WTC11 (cell line): ENCODE results near the gene KIAA1143. TPM values are rescaled to one million over a fixed set of nuclear protein-coding genes. Genes with fewer than 3 reads are reported as not detected.
A peak's percentile ranks its signal among the peaks of the same experiment; 100 is the strongest.

ENCODE experiments used
- ATAC-seq: fragments of 200-7000 bp; cut with Tn5 transposase; 2 replicates; pipeline ENCODE4 v1.10.0; 2021; ENCODE audit warnings: mild to moderate bottlenecking, moderate library complexity
- CTCF ChIA-PET: fragments of 300-600 bp; sonication (Branson Sonifier 250); formaldehyde crosslinking; loops from one replicate; lab custom pipeline; 2021; ENCODE audit warnings: antibody characterized with exemption; lab: Charles Lee
- POLR2A ChIA-PET: fragments of 350-600 bp; sonication (Branson Sonifier 250); formaldehyde crosslinking; loops from one replicate; lab custom pipeline; 2021; ENCODE audit warnings: antibody characterized with exemption; lab: Charles Lee
- DNase-seq: peaks from one replicate; pipeline ENCODE4 v3.0.0; 2021; ENCODE audit warnings: low spot score
- H3K27ac Mint-ChIP-seq: 2 replicates; pipeline ENCODE4 v1.8.0; 2021; ENCODE audit warnings: mixed read lengths
- H3K27me3 Mint-ChIP-seq: 2 replicates; pipeline ENCODE4 v1.8.0; 2021; ENCODE audit warnings: low read depth, mild to moderate bottlenecking, moderate library complexity, mixed read lengths
- H3K36me3 Mint-ChIP-seq: 2 replicates; pipeline ENCODE4 v1.8.0; 2021; ENCODE audit warnings: mixed read lengths
- H3K4me1 Mint-ChIP-seq: 2 replicates; pipeline ENCODE4 v1.8.0; 2022; ENCODE audit warnings: mixed read lengths
- H3K4me3 Mint-ChIP-seq: 2 replicates; pipeline ENCODE4 v1.8.0; 2021; ENCODE audit warnings: mild to moderate bottlenecking, moderate library complexity, mixed read lengths
- H3K9me3 Mint-ChIP-seq: 2 replicates; pipeline ENCODE4 v1.8.0; 2021; ENCODE audit warnings: mixed read lengths
- ATF1 ChIP-seq: sonication (generic); formaldehyde crosslinking; IDR thresholded peaks from 2 replicates; pipeline ENCODE4 v1.8.1; 2023; ENCODE audit warnings: mild to moderate bottlenecking, moderate library complexity, missing genetic modification reagents
- CBFB ChIP-seq: sonication (generic); formaldehyde crosslinking; IDR thresholded peaks from 2 replicates; pipeline ENCODE4 v1.8.1; 2022; ENCODE audit warnings: mild to moderate bottlenecking, low read depth, missing genetic modification reagents
- CREB1 ChIP-seq: sonication (generic); formaldehyde crosslinking; IDR thresholded peaks from 2 replicates; pipeline ENCODE4 v1.8.0; 2023; ENCODE audit warnings: mild to moderate bottlenecking, missing genetic modification reagents
- ELF4 ChIP-seq: sonication (generic); formaldehyde crosslinking; IDR thresholded peaks from 2 replicates; pipeline ENCODE4 v1.8.1; 2022; ENCODE audit warnings: low read depth, mild to moderate bottlenecking, moderate library complexity, missing genetic modification reagents
- EMX1 ChIP-seq: fragments of 250-450 bp; sonication (Bioruptor Pico); IDR thresholded peaks from 2 replicates; pipeline ENCODE4 v1.8.0; 2021; ENCODE audit warnings: mild to moderate bottlenecking
- GABPB1 ChIP-seq: sonication (generic); formaldehyde crosslinking; IDR thresholded peaks from 2 replicates; pipeline ENCODE4 v1.8.1; 2023; ENCODE audit warnings: mild to moderate bottlenecking, missing genetic modification reagents
- GTF2I ChIP-seq: fragments of 250-450 bp; sonication (Bioruptor Pico); conservative IDR thresholded peaks from 2 replicates; pipeline ENCODE4 v1.4.0; 2021; ENCODE audit warnings: mild to moderate bottlenecking
- NFATC4 ChIP-seq: fragments of 250-450 bp; sonication (Bioruptor Pico); IDR thresholded peaks from 2 replicates; pipeline ENCODE4 v1.9.0; 2021; ENCODE audit warnings: mild to moderate bottlenecking
- NFE2L1 ChIP-seq: sonication (generic); formaldehyde crosslinking; IDR thresholded peaks from 2 replicates; pipeline ENCODE4 v1.8.1; 2023; ENCODE audit warnings: missing genetic modification reagents
- NFYB ChIP-seq: sonication (generic); formaldehyde crosslinking; conservative IDR thresholded peaks from 2 replicates; pipeline ENCODE4 v1.8.0; 2022; ENCODE audit warnings: low read depth, missing genetic modification reagents
- NR1H2 ChIP-seq: sonication (generic); formaldehyde crosslinking; IDR thresholded peaks from 2 replicates; pipeline ENCODE4 v1.9.0; 2021; ENCODE audit warnings: mild to moderate bottlenecking, moderate library complexity, missing genetic modification reagents
- NR2C2 ChIP-seq: sonication (generic); formaldehyde crosslinking; IDR thresholded peaks from 2 replicates; pipeline ENCODE4 v1.8.0; 2022; ENCODE audit warnings: mild to moderate bottlenecking, missing genetic modification reagents
- RELA ChIP-seq: sonication (generic); formaldehyde crosslinking; IDR thresholded peaks from 2 replicates; pipeline ENCODE4 v1.8.1; 2022; ENCODE audit warnings: missing genetic modification reagents, mild to moderate bottlenecking, borderline replicate concordance
- SMAD4 ChIP-seq: sonication (generic); formaldehyde crosslinking; IDR thresholded peaks from 2 replicates; pipeline ENCODE4 v1.8.0; 2022; ENCODE audit warnings: mild to moderate bottlenecking, missing genetic modification reagents
- SOX15 ChIP-seq: fragments of 250-450 bp; sonication (Bioruptor Pico); IDR thresholded peaks from 2 replicates; pipeline ENCODE4 v1.9.0; 2021; ENCODE audit warnings: mild to moderate bottlenecking
- SP1 ChIP-seq: sonication (generic); formaldehyde crosslinking; conservative IDR thresholded peaks from 2 replicates; pipeline ENCODE4 v1.8.1; 2022; ENCODE audit warnings: missing genetic modification reagents
- TP53 ChIP-seq: sonication (generic); formaldehyde crosslinking; IDR thresholded peaks from 2 replicates; pipeline ENCODE4 v1.8.1; 2023; ENCODE audit warnings: mild to moderate bottlenecking, missing genetic modification reagents
- ZNF138 ChIP-seq: sonication (generic); formaldehyde crosslinking; conservative IDR thresholded peaks from 2 replicates; pipeline ENCODE4 v1.8.1; 2022; ENCODE audit warnings: mild to moderate bottlenecking, moderate library complexity, missing genetic modification reagents
- ZNF396 ChIP-seq: fragments of 250-450 bp; sonication (Bioruptor Pico); IDR thresholded peaks from 2 replicates; pipeline ENCODE4 v1.8.0; 2021; ENCODE audit warnings: mild to moderate bottlenecking, moderate library complexity, borderline replicate concordance
- total RNA-seq: library from RNA; stranded (reverse); gene quantifications from 3 replicates; pipeline ENCODE4 v1.2.3, GENCODE V29; 2021
- TF ChIP-seq, protein P1 (sequence below): fragments of 200-600 bp; IDR thresholded peaks from 2 replicates; pipeline ENCODE4 v1.8.0; 2022; ENCODE audit warnings: antibody characterized with exemption
- TF ChIP-seq, protein P2 (sequence below): fragments of 250-450 bp; sonication (Bioruptor Pico); IDR thresholded peaks from 2 replicates; pipeline ENCODE4 v1.9.0; 2021; ENCODE audit warnings: mild to moderate bottlenecking
- TF ChIP-seq, protein P3 (sequence below): sonication (generic); formaldehyde crosslinking; IDR thresholded peaks from 2 replicates; pipeline ENCODE4 v1.8.1; 2022; ENCODE audit warnings: mild to moderate bottlenecking, missing genetic modification reagents, moderate library complexity, borderline replicate concordance
- TF ChIP-seq, protein P4 (sequence below): sonication (generic); formaldehyde crosslinking; conservative IDR thresholded peaks from 2 replicates; pipeline ENCODE4 v1.8.1; 2023; ENCODE audit warnings: mild to moderate bottlenecking, low read depth, missing genetic modification reagents, moderate library complexity
- TF ChIP-seq, protein P5 (sequence below): sonication (generic); formaldehyde crosslinking; IDR thresholded peaks from 2 replicates; pipeline ENCODE4 v1.8.1; 2023; ENCODE audit warnings: mild to moderate bottlenecking, missing genetic modification reagents
- TF ChIP-seq, protein P6 (sequence below): sonication (generic); formaldehyde crosslinking; IDR thresholded peaks from 2 replicates; pipeline ENCODE4 v1.8.0; 2022; ENCODE audit warnings: mild to moderate bottlenecking, missing genetic modification reagents

KIAA1143 gene
- total RNA-seq, 1 experiment from 2014 or later, result 55.6 TPM

DNA sequence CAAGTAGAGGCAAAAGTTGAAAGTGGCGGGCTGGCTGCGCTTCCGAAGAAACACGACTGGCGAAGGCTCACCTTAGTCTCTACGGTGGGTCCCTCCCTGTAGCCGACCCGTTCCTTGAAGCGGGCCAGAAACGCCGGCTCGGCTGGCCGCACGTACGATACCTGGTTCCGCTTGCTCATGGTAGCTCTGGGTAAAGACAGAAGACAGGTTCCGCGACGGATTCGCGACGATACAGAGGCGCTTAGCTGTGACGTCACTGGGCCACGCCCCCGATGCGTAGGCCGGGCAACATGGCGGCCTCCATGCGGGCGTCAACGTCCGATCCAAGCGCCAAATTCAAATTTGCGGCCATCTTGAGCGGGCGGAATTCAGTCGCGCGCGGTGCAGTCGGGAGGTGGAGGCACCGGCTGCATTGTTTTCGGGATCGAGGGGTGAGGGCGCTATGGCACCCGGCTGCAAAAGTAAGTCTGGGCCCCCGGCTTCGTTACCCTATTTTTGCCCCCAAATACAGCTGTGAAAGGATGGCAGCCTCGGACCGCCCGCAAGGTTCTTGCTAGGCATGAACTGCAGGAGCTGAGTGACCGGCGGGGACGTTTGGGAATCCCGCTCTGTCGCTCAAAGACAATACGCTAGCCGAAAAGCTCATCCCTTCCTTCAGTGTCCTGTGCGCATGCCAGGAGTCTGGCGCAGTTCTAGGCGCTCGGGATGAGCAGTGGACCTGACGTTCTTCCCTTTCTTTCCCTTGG, at the start of gene KIAA1143, which contains the start of gene KIF15 (continued):
- TF ChIP-seq ZNF138 (CRISPR knock-in tag) (no peak), CBFB (CRISPR knock-in tag) (no peak), SMAD4 (CRISPR knock-in tag) (no peak), NR2C2 (no peak), RELA (CRISPR knock-in tag) (0 out of 2 replicates have a peak, but pooled peaks have one; percentile 61), NR1H2 (no peak), TP53 (CRISPR knock-in tag) (no peak), SOX15 (CRISPR knock-in tag) (no peak), ATF1 (0 out of 2 replicates have a peak, but pooled peaks have one; percentile 40), ZNF396 (no peak), NFATC4 (CRISPR knock-in tag) (no peak), NFE2L1 (CRISPR knock-in tag) (peak; percentile 29; the same call in 1 of the 2 replicates), ELF4 (CRISPR knock-in tag) (0 out of 2 replicates have a peak, but pooled peaks have one; percentile 49)
- TF ChIP-seq, protein P1, sequence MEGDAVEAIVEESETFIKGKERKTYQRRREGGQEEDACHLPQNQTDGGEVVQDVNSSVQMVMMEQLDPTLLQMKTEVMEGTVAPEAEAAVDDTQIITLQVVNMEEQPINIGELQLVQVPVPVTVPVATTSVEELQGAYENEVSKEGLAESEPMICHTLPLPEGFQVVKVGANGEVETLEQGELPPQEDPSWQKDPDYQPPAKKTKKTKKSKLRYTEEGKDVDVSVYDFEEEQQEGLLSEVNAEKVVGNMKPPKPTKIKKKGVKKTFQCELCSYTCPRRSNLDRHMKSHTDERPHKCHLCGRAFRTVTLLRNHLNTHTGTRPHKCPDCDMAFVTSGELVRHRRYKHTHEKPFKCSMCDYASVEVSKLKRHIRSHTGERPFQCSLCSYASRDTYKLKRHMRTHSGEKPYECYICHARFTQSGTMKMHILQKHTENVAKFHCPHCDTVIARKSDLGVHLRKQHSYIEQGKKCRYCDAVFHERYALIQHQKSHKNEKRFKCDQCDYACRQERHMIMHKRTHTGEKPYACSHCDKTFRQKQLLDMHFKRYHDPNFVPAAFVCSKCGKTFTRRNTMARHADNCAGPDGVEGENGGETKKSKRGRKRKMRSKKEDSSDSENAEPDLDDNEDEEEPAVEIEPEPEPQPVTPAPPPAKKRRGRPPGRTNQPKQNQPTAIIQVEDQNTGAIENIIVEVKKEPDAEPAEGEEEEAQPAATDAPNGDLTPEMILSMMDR, result no peak
- TF ChIP-seq, protein P2, sequence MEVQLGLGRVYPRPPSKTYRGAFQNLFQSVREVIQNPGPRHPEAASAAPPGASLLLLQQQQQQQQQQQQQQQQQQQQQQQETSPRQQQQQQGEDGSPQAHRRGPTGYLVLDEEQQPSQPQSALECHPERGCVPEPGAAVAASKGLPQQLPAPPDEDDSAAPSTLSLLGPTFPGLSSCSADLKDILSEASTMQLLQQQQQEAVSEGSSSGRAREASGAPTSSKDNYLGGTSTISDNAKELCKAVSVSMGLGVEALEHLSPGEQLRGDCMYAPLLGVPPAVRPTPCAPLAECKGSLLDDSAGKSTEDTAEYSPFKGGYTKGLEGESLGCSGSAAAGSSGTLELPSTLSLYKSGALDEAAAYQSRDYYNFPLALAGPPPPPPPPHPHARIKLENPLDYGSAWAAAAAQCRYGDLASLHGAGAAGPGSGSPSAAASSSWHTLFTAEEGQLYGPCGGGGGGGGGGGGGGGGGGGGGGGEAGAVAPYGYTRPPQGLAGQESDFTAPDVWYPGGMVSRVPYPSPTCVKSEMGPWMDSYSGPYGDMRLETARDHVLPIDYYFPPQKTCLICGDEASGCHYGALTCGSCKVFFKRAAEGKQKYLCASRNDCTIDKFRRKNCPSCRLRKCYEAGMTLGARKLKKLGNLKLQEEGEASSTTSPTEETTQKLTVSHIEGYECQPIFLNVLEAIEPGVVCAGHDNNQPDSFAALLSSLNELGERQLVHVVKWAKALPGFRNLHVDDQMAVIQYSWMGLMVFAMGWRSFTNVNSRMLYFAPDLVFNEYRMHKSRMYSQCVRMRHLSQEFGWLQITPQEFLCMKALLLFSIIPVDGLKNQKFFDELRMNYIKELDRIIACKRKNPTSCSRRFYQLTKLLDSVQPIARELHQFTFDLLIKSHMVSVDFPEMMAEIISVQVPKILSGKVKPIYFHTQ (CRISPR knock-in tag), result no peak
- TF ChIP-seq, protein P3, sequence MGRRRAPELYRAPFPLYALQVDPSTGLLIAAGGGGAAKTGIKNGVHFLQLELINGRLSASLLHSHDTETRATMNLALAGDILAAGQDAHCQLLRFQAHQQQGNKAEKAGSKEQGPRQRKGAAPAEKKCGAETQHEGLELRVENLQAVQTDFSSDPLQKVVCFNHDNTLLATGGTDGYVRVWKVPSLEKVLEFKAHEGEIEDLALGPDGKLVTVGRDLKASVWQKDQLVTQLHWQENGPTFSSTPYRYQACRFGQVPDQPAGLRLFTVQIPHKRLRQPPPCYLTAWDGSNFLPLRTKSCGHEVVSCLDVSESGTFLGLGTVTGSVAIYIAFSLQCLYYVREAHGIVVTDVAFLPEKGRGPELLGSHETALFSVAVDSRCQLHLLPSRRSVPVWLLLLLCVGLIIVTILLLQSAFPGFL, result no peak

DNA sequence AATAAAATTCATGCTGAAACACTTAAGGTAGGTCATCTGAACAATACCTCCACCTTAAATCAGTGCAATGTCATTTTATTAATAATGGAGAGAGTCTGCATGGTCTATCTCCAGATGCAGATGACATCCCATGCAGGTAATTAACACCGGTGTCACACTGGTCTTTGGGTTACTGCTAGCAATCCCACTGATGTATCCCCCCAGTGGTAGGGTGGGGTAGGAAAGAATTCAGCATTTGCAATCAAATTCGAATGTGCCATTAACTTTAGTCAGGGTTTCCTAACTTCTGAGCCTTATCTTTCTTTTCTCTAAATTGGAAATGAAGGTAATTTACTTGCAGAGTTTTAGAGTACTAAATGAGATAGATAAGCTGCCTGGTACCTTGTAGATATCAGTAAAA, 44.5 kb upstream of the KIAA1143 start:
- H3K27ac Mint-ChIP-seq, result no peak overlapping the region
- no peak for DNase-seq
- peaks cover 47% of the 10 kb centered on the region for H3K36me3 Mint-ChIP-seq
- CTCF ChIA-PET, result no interaction called here
- POLR2A ChIA-PET, result no interaction called here
- H3K4me1 Mint-ChIP-seq, result no peaks in the 10 kb centered on the region
- H3K9me3 Mint-ChIP-seq, result no peaks in the 10 kb centered on the region
- ATAC-seq, result peak; percentile 18; the same call in 1 of the 2 replicates
- H3K4me3 Mint-ChIP-seq, result no peak overlapping the region
- H3K27me3 Mint-ChIP-seq, result no peaks in the 10 kb centered on the region
- TF ChIP-seq, protein P4, sequence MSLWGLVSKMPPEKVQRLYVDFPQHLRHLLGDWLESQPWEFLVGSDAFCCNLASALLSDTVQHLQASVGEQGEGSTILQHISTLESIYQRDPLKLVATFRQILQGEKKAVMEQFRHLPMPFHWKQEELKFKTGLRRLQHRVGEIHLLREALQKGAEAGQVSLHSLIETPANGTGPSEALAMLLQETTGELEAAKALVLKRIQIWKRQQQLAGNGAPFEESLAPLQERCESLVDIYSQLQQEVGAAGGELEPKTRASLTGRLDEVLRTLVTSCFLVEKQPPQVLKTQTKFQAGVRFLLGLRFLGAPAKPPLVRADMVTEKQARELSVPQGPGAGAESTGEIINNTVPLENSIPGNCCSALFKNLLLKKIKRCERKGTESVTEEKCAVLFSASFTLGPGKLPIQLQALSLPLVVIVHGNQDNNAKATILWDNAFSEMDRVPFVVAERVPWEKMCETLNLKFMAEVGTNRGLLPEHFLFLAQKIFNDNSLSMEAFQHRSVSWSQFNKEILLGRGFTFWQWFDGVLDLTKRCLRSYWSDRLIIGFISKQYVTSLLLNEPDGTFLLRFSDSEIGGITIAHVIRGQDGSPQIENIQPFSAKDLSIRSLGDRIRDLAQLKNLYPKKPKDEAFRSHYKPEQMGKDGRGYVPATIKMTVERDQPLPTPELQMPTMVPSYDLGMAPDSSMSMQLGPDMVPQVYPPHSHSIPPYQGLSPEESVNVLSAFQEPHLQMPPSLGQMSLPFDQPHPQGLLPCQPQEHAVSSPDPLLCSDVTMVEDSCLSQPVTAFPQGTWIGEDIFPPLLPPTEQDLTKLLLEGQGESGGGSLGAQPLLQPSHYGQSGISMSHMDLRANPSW, result no peak
- TF ChIP-seq NFYB (no peak), CREB1 (CRISPR knock-in tag) (no peak), GABPB1 (CRISPR knock-in tag) (no peak), ELF4 (CRISPR knock-in tag) (no peak), SP1 (CRISPR knock-in tag) (no peak), EMX1 (CRISPR knock-in tag) (no peak), GTF2I (CRISPR knock-in tag) (no peak)
- TF ChIP-seq, protein P3, result no peak
- TF ChIP-seq, protein P5, sequence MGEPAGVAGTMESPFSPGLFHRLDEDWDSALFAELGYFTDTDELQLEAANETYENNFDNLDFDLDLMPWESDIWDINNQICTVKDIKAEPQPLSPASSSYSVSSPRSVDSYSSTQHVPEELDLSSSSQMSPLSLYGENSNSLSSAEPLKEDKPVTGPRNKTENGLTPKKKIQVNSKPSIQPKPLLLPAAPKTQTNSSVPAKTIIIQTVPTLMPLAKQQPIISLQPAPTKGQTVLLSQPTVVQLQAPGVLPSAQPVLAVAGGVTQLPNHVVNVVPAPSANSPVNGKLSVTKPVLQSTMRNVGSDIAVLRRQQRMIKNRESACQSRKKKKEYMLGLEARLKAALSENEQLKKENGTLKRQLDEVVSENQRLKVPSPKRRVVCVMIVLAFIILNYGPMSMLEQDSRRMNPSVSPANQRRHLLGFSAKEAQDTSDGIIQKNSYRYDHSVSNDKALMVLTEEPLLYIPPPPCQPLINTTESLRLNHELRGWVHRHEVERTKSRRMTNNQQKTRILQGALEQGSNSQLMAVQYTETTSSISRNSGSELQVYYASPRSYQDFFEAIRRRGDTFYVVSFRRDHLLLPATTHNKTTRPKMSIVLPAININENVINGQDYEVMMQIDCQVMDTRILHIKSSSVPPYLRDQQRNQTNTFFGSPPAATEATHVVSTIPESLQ (CRISPR knock-in tag), result no peak
- TF ChIP-seq, protein P6, sequence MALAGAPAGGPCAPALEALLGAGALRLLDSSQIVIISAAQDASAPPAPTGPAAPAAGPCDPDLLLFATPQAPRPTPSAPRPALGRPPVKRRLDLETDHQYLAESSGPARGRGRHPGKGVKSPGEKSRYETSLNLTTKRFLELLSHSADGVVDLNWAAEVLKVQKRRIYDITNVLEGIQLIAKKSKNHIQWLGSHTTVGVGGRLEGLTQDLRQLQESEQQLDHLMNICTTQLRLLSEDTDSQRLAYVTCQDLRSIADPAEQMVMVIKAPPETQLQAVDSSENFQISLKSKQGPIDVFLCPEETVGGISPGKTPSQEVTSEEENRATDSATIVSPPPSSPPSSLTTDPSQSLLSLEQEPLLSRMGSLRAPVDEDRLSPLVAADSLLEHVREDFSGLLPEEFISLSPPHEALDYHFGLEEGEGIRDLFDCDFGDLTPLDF, result no peak
